HepG2 (cell line): ENCODE measurements around the gene ZFP37. TPM values are rescaled to one million over a fixed set of nuclear protein-coding genes. Genes with fewer than 3 reads are reported as not detected.

Source experiments
- ATAD3A ChIP-seq: sonication (generic); formaldehyde crosslinking; IDR thresholded peaks from 2 replicates; pipeline ENCODE4 v1.4.0; 2020; ENCODE audit warnings: missing genetic modification reagents
- BORCS8-MEF2B ChIP-seq: sonication (generic); formaldehyde crosslinking; IDR thresholded peaks from 2 replicates; pipeline ENCODE4 v1.8.0; 2022; ENCODE audit warnings: mild to moderate bottlenecking, missing genetic modification reagents
- CBX1 ChIP-seq: IDR thresholded peaks from one replicate; pipeline ENCODE4 v1.6.1; 2016; ENCODE audit warnings: antibody characterized with exemption, low read depth
- EP300 ChIP-seq, 3 experiments: sonication (generic) in 1 of 3; formaldehyde crosslinking in 1 of 3; IDR thresholded peaks; 2 replicates each; pipeline versions ENCODE4 v1.5.1 to v1.6.1; 2011 to 2020; ENCODE audit warnings: low read depth in 2 of 3, low read length in 2 of 3, borderline replicate concordance in 1 of 3, improper control_type of control experiment in 1 of 3, mild to moderate bottlenecking in 1 of 3, missing genetic modification reagents in 1 of 3, moderate library complexity in 1 of 3
- GPN1 ChIP-seq: sonication (generic); formaldehyde crosslinking; IDR thresholded peaks from 2 replicates; pipeline ENCODE4 v1.5.1; 2020; ENCODE audit warnings: missing genetic modification reagents, borderline replicate concordance
- HHEX ChIP-seq: IDR thresholded peaks from 2 replicates; pipeline ENCODE4 v1.6.1; 2016; ENCODE audit warnings: control low read depth
- IRF9 ChIP-seq: sonication (generic); formaldehyde crosslinking; IDR thresholded peaks from 2 replicates; pipeline ENCODE4 v1.8.0; 2022; ENCODE audit warnings: missing genetic modification reagents, mild to moderate bottlenecking, borderline replicate concordance
- LBX2 ChIP-seq: sonication (generic); formaldehyde crosslinking; IDR thresholded peaks from 2 replicates; pipeline ENCODE4 v1.5.0; 2020; ENCODE audit warnings: missing genetic modification reagents, mild to moderate bottlenecking, borderline replicate concordance
- MTF2 ChIP-seq: sonication (generic); formaldehyde crosslinking; IDR thresholded peaks from 2 replicates; pipeline ENCODE4 v1.5.0; 2020; ENCODE audit warnings: missing genetic modification reagents, borderline replicate concordance
- PBX3 ChIP-seq: sonication (generic); formaldehyde crosslinking; IDR thresholded peaks from 2 replicates; pipeline ENCODE4 v1.8.1; 2023; ENCODE audit warnings: missing genetic modification reagents, inconsistent platforms, borderline replicate concordance
- PHF20 ChIP-seq: sonication (generic); formaldehyde crosslinking; IDR thresholded peaks from 2 replicates; pipeline ENCODE4 v1.5.0; 2020; ENCODE audit warnings: mild to moderate bottlenecking, missing genetic modification reagents
- PLRG1 ChIP-seq: fragments of 450-650 bp; conservative IDR thresholded peaks from 2 replicates; pipeline ENCODE4 v1.6.1; 2016
- RFXAP ChIP-seq: sonication (generic); formaldehyde crosslinking; IDR thresholded peaks from 2 replicates; pipeline ENCODE4 v1.4.0; 2020; ENCODE audit warnings: missing genetic modification reagents, borderline replicate concordance
- SIX1 ChIP-seq: sonication (generic); formaldehyde crosslinking; IDR thresholded peaks from 2 replicates; pipeline ENCODE4 v1.4.0; 2020; ENCODE audit warnings: missing genetic modification reagents, borderline replicate concordance
- TRIM24 ChIP-seq: sonication (generic); formaldehyde crosslinking; IDR thresholded peaks from 2 replicates; pipeline ENCODE4 v1.8.0; 2022; ENCODE audit warnings: mild to moderate bottlenecking, missing genetic modification reagents
- YY1 ChIP-seq: IDR thresholded peaks from 2 replicates; pipeline ENCODE4 v1.6.1; 2011; ENCODE audit warnings: low read length, low read depth, moderate library complexity, mild to moderate bottlenecking; ENCODE audit not compliant: insufficient read depth, insufficient replicate concordance
- ZFP36L2 ChIP-seq: sonication (generic); formaldehyde crosslinking; IDR thresholded peaks from 2 replicates; pipeline ENCODE4 v1.4.0; 2020; ENCODE audit warnings: missing genetic modification reagents
- ZFYVE20 ChIP-seq: sonication (generic); formaldehyde crosslinking; IDR thresholded peaks from 2 replicates; pipeline ENCODE4 v1.8.0; 2023; ENCODE audit warnings: low read depth, mild to moderate bottlenecking, moderate library complexity, missing genetic modification reagents, borderline replicate concordance
- ZNF430 ChIP-seq: sonication (generic); formaldehyde crosslinking; IDR thresholded peaks from 2 replicates; pipeline ENCODE4 v1.9.0; 2021; ENCODE audit warnings: mild to moderate bottlenecking, missing genetic modification reagents
- ZNF549 ChIP-seq: sonication (generic); formaldehyde crosslinking; IDR thresholded peaks from 2 replicates; pipeline ENCODE4 v1.5.0; 2020; ENCODE audit warnings: missing genetic modification reagents
- ZNF558 ChIP-seq: sonication (generic); formaldehyde crosslinking; IDR thresholded peaks from 2 replicates; pipeline ENCODE4 v1.9.0; 2022; ENCODE audit warnings: mild to moderate bottlenecking, missing genetic modification reagents, borderline replicate concordance
- ZNF614 ChIP-seq: IDR thresholded peaks from 2 replicates; pipeline ENCODE4 v1.6.1; 2018; ENCODE audit warnings: missing biosample characterization, missing genetic modification reagents, inconsistent platforms, borderline replicate concordance
- ZNF644 ChIP-seq: IDR thresholded peaks from 2 replicates; pipeline ENCODE4 v1.6.1; 2016; ENCODE audit warnings: low read depth
- ZNF781 ChIP-seq: sonication (generic); formaldehyde crosslinking; IDR thresholded peaks from 2 replicates; pipeline ENCODE4 v1.5.1; 2020; ENCODE audit warnings: borderline replicate concordance, mild to moderate bottlenecking, missing genetic modification reagents; ENCODE audit errors: not compliant biosample characterization
- ZNF883 ChIP-seq: sonication (generic); formaldehyde crosslinking; IDR thresholded peaks from 2 replicates; pipeline ENCODE4 v1.5.1; 2020; ENCODE audit warnings: mild to moderate bottlenecking, missing genetic modification reagents; ENCODE audit errors: not compliant biosample characterization
- polyA plus RNA-seq, 8 experiments: library from polyadenylated mRNA; depleted of rRNA in 3 of 8; stranded (reverse) in 7 of 8; unstranded in 1 of 8; fragments of >200 nt; fragmentation: Illumina TruSeq in 4 of 8; extraction: Trizol in 4 of 8; gene quantifications; 2 replicates each; pipeline versions ENCODE4 v1.2.1 to v1.2.3, GENCODE V29; 2011 to 2016; ENCODE audit warnings: low read depth in 4 of 8, missing spikeins in 1 of 8, mixed read lengths in 1 of 8; ENCODE audit not compliant: insufficient read depth in 1 of 8
- total RNA-seq, 5 experiments: library from RNA; depleted of rRNA; stranded (reverse); fragments of >200 nt; fragmentation: Illumina TruSeq; extraction: Trizol; gene quantifications; 2 replicates each; pipeline ENCODE4 v1.2.3, GENCODE V29; 2016; ENCODE audit warnings: low read depth in 1 of 5

ZFP37 gene
- total and polyA plus RNA-seq, 2 of the 13 experiments (the other 11 are each of a cell fraction or from before 2014, with no cell fraction given), result 1.1 to 3.7 TPM

- TF ChIP-seq IRF9 (peak; percentile 50; the same call in 1 of the 2 replicates), HHEX (CRISPR knock-in tag) (0 out of 2 replicates have a peak, but pooled peaks have one; percentile 21), PBX3 (CRISPR knock-in tag) (no peak), CBX1 (no peak), MTF2 (no peak), ZFP36L2 (CRISPR knock-in tag) (no peak), ZNF644 (CRISPR knock-in tag) (peak; percentile 37; the same call in 1 of the 2 replicates), SIX1 (CRISPR knock-in tag) (no peak), BORCS8-MEF2B (CRISPR knock-in tag) (0 out of 2 replicates have a peak, but pooled peaks have one; percentile 44), GPN1 (CRISPR knock-in tag) (no peak), RFXAP (CRISPR knock-in tag) (peak; percentile 74; the same call in 1 of the 2 replicates), ZNF549 (no peak), ZNF883 (peak; percentile 46), PLRG1 (no peak), YY1 (peak; percentile 100), TRIM24 (CRISPR knock-in tag) (no peak), PHF20 (CRISPR knock-in tag) (peak; percentile 86), ZFYVE20 (CRISPR knock-in tag) (no peak), ATAD3A (CRISPR knock-in tag) (no peak), ZNF614 (CRISPR knock-in tag) (peak; percentile 94; the same call in 1 of the 2 replicates), LBX2 (CRISPR knock-in tag) (no peak), ZNF781 (peak; percentile 77), ZNF558 (CRISPR knock-in tag) (no peak), ZNF430 (CRISPR knock-in tag) (no peak), EP300 (IDR thresholded peaks at IDR 0.05; ENCODE audit: low read depth in 2 of 2, low read length in 2 of 2) (no peak), EP300 (CRISPR knock-in tag; IDR thresholded peaks at IDR 0.05; ENCODE audit: borderline replicate concordance) (no peak)
Observed at GRCh38 chr9:113056191-113057106, at the start of gene ZFP37 (continued).
